T-helper 1 cell (primary cell): ENCODE data around the gene RBP3.

Source experiments
- DNase-seq, 5 donors: peaks; one replicate each; pipeline ENCODE4 v3.0.0-alpha.2; 2012 to 2020

RBP3 gene

GRCh38 chr10:47359626-47360418, 11.7 kb downstream of the RBP3 start:
- no peak for DNase-seq

DNA sequence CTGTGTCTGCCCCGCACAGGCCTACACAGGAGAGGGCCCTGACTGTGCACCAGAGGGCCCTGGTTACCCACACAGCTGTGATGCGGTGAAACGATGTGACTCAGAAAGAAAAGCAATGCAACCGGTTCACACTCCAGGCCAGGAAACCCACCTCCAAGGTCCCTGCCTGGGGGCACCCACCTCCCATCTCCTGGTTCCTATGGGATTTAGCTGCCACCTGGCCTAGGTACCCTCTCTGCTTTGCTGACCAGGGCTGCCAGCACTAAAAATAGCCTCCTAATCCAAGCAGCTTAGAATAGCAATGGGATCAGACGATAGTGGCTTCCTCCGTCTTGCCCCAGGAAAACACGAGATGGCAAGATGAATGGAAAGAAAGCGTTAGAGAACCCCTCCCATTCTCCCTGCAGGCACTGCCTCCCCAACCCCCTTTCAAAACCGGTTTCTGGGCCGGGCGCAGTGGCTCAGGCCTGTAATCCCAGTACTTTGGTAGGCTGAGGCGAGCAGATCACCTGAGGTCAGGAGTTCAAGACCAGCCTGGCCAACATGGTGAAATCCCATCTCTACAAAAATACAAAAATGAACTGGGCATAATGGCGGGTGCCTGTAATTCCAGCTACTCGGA, 12.4 kb downstream of the RBP3 start:
- DNase-seq, result no peak

- DNase-seq, result peak in 1 of 5 donors; percentile 7
Measured at GRCh38 chr10:47361293-47361692, 13.1 kb downstream of the RBP3 start.

- DNase-seq, result no peak
Measured at GRCh38 chr10:47362199-47362598, 14.0 kb downstream of the RBP3 start.

DNA sequence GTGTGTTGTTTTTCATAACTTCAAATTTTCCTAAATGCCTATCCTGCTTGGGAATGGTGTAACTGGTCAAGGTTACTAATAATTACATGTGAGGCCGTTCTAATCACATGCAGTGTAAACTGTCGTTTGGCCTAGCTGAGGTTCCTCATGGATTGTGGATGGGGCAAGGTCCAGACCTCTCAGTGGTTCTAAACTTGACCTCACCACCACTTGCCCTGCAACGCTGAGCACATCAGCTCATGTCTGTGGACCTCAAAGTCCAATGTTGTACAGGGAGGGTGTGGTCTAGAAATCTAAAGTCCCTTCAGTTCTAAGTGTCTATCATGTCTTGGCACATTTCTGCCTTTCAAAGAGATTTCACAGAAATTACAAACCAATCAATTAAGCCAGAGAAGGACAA, 15.6 kb downstream of the RBP3 start:
- no peak for DNase-seq

GRCh38 chr10:47364366-47364765, 16.2 kb downstream of the RBP3 start:
- DNase-seq, result no peak

DNA sequence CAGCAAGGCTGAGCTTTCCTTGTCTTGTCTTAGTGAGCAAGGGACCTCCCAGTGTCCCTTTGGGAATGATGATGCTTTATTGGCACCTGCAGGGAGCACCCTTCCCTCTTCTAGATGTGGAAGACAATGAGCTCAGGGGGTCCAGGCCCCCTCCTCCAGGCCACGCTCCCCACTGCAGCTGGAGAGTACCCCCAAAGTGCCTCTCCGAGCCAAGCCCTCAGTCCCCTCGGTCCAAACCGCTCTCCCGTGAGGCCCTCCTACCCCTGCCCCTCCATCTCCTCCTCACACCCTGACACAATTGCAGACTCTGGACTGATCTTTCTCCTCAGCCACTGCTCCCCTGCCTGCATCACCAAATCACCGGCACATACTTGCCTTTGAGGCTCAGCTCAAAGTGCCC, 16.7 kb downstream of the RBP3 start:
- DNase-seq, result no peak

- DNase-seq, result no peak
Measured at GRCh38 chr10:47365431-47366180, 17.4 kb downstream of the RBP3 start.

GRCh38 chr10:47366181-47366631, 18.0 kb downstream of the RBP3 start:
- DNase-seq, result no peak

- DNase-seq, result no peak
Measured at GRCh38 chr10:47366731-47367460, 18.7 kb downstream of the RBP3 start.

GRCh38 chr10:47367646-47368045, 19.5 kb downstream of the RBP3 start:
- DNase-seq, result no peak

GRCh38 chr10:47368431-47369180, 20.4 kb downstream of the RBP3 start:
- no peak for DNase-seq

DNA sequence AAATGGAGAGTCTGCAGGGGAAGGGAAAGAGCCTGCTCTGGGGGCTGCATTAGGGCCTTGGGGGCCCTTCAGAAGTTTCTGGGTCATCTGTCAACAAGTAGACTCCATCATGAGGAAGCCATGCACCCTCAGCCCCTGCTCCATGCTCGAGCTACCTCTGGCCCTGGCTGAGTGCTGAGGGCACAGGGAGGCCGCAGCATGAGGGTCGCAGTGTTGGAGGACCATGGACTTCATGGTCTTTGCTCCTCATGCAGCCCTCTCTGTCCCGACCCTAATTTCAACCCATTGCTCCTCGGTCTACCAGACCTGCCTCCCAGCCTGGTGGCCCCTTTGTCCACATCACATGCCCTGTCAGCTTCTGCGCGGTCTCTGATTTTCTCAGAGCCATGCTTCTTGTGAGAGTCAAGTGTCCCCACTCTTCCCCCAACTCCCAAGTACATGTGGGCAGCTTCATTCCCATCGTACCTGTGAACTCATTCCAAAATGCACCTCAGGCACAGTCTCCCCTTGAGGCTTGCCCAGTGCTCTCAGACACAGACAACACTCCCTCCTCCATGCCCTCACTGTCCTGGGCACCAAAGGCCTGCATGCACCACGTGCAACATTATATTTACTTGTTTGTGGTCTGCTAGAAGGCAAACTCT, 21.2 kb downstream of the RBP3 start:
- DNase-seq, result no peak

DNA sequence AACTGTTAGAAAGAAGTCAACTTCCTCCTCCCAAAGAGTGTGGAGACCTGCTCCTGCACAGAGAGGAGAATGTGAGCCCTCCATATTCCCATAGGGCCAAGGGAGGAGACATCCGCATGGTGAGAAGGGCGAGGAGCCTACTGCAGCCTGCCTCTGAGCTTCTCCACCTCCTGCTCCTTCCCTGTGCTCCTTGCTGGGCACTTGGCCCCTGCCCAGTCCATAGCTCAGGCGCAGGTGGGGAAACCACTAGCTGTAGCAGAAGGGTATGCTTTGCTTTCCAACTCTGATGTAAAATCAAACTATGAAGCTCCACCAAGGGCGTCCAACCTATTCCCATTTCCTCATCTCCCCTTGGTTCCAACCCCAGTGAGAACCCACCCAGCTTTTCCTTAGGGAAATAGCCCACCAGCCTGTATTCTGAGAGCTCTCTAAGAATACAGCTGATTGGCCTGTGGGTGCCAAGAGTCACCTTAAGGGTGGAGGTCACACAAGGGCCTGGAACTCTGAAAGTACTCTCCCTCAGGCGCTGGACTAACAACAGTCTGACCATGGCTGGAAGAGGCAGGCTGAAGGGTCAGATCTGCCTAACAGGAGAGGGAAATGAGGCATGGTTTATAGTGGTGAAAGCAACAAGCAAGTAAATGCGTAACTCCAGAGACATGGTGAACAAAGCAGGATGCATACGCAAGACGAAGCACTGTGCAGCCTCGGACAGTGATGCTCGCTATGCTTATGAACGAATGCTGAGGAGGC, 22.0 kb downstream of the RBP3 start:
- DNase-seq, result no peak

- DNase-seq, result no peak
Measured at GRCh38 chr10:47370878-47371277, 22.7 kb downstream of the RBP3 start.

DNA sequence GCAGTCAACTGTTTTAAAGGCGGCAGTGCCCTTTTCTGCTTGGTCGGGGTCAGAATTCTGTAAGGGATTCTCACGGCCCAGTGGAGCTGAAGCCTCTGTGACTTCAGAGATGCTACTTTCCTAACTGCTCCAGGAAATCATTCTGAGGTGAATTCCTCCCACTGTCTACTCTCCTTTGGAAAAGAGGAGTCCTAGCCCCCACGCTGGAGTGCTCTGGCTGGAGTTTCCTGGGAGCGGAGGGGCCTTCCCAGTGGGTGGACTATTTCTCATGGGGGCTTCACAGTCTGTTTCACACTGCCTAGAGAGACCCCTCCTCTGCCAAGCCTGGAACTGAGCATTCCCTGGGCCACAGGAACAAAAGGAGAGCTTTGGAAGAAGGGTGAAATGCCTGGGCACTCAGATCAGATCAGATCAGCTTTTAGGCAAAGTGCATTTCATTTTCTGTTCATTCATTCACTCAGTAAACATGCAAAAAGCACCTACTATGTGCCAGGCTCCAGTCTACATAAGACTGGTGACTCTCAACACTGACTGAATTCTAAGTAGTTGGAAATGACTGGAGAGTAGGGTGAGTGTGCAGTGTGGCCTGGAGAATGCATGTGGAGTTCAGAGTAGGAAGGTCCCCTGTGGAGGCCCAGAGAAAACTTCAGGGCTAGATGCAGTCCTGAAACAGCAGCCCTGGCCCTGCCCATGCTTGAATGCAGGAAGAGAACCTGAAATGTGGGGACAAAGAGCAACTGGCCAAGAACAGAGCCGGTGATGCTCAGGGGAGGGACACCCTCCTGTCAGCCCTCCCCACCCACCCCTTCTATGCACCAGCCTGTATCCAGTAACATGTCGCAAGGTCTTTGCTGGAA, 23.7 kb downstream of the RBP3 start:
- DNase-seq, result no peak

DNA sequence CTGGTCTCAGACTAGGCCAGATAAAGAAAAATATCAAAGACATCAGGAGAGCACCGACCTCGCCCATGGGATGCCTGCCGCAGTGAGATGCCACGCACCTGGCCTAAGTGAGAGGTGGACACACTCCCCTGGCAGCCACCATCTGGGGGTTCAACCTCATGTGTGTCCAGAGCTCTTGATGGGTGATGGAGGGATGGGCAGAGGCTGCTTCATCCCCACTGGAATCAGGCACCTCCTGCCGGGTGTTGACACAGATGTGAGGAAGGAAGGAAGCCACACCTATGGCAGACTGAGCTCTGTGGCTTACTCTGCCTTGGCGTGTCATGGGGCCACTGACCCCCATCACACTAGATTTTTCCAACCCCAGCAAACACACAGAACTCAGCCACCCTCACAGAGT, 24.6 kb downstream of the RBP3 start:
- no peak for DNase-seq

GRCh38 chr10:47374611-47375536, 26.7 kb downstream of the RBP3 start:
- no peak for DNase-seq
